IMR-90 (cell line): ENCODE measurements around the gene RUFY4. TPM values are rescaled to one million over a fixed set of nuclear protein-coding genes. Genes with fewer than 3 reads are reported as not detected.

Experiments used
- ATAC-seq: fragments of 200-7000 bp; cut with Tn5 transposase; 2 replicates; pipeline ENCODE4 v1.9.1; 2020; ENCODE audit warnings: low read depth, mild to moderate bottlenecking, moderate library complexity
- BruUV-seq: library from RNA; stranded (reverse); fragments of 400-500 nt; replicated peaks from 2 replicates; lab custom pipeline; 2021; lab: Mats Ljungman, UMichigan
- CTCF ChIA-PET: fragments of 300-600 bp; formaldehyde crosslinking; extraction: SDS; loops from one replicate; lab custom pipeline; 2021; ENCODE audit warnings: antibody characterized with exemption; lab: Yijun Ruan, JAX
- POLR2A ChIA-PET: fragments of 300-600 bp; sonication (Branson Sonifier 250); formaldehyde crosslinking; loops from one replicate; lab custom pipeline; 2022; ENCODE audit warnings: antibody characterized with exemption; ENCODE audit not compliant: unreplicated experiment; lab: Charles Lee
- DNase-seq: peaks from one replicate; pipeline ENCODE4 v3.0.0; 2013
- H2AFZ ChIP-seq: replicated peaks from 2 replicates; pipeline ENCODE3; 2013; ENCODE audit warnings: low read length, mild to moderate bottlenecking; ENCODE audit not compliant: poor library complexity
- H2AK5ac ChIP-seq: 2 replicates; pipeline ENCODE4 v1.6.1; 2013; ENCODE audit warnings: low read depth, low read length, inconsistent platforms
- H2AK9ac ChIP-seq: replicated peaks from 2 replicates; pipeline ENCODE3; 2013; ENCODE audit warnings: mild to moderate bottlenecking, low read depth, low read length, moderate library complexity; ENCODE audit not compliant: poor library complexity
- H2BK120ac ChIP-seq: 2 replicates; pipeline ENCODE4 v1.6.1; 2013; ENCODE audit warnings: low read depth, low read length, inconsistent platforms
- H2BK15ac ChIP-seq: 3 replicates; pipeline ENCODE4 v1.6.1; 2013; ENCODE audit warnings: low read depth, low read length, inconsistent platforms
- H2BK20ac ChIP-seq: 2 replicates; pipeline ENCODE4 v1.6.1; 2013; ENCODE audit warnings: low read depth, mild to moderate bottlenecking, inconsistent platforms, low read length, moderate library complexity
- H2BK5ac ChIP-seq: 2 replicates; pipeline ENCODE4 v1.6.1; 2013; ENCODE audit warnings: mild to moderate bottlenecking, low read depth, low read length, inconsistent platforms; ENCODE audit not compliant: poor library complexity, severe bottlenecking
- H3K14ac ChIP-seq: replicated peaks from 2 replicates; pipeline ENCODE4 v1.6.1; 2013; ENCODE audit warnings: low read depth, low read length, inconsistent platforms
- H3K18ac ChIP-seq: 2 replicates; pipeline ENCODE4 v1.6.1; 2013; ENCODE audit warnings: low read depth, low read length, control low read depth
- H3K23ac ChIP-seq: 2 replicates; pipeline ENCODE4 v1.6.1; 2013; ENCODE audit warnings: low read depth, low read length, inconsistent platforms
- H3K27ac ChIP-seq: 2 replicates; pipeline ENCODE4 v1.5.1; 2013; ENCODE audit warnings: mild to moderate bottlenecking, control low read depth, low read length; ENCODE audit not compliant: insufficient read depth
- H3K27me3 ChIP-seq: 2 replicates; pipeline ENCODE4 v1.6.1; 2013; ENCODE audit warnings: low read length; ENCODE audit not compliant: control insufficient read depth, insufficient read depth
- H3K36me3 ChIP-seq: 2 replicates; pipeline ENCODE4 v1.6.1; 2013; ENCODE audit warnings: low read length, mixed read lengths; ENCODE audit not compliant: control insufficient read depth, insufficient read depth
- H3K4ac ChIP-seq: 2 replicates; pipeline ENCODE4 v1.6.1; 2013; ENCODE audit warnings: low read depth, low read length, inconsistent platforms
- H3K4me1 ChIP-seq: 2 replicates; pipeline ENCODE4 v1.6.1; 2013; ENCODE audit warnings: low read length, mixed read lengths; ENCODE audit not compliant: control insufficient read depth, insufficient read depth
- H3K4me2 ChIP-seq: 2 replicates; pipeline ENCODE4 v1.6.1; 2013; ENCODE audit warnings: low read depth, mild to moderate bottlenecking, control low read depth, low read length, moderate library complexity
- H3K4me3 ChIP-seq: 2 replicates; pipeline ENCODE4 v1.5.1; 2013; ENCODE audit warnings: low read depth, mild to moderate bottlenecking, control low read depth, low read length, moderate library complexity; ENCODE audit not compliant: insufficient read depth
- H3K56ac ChIP-seq: 2 replicates; pipeline ENCODE4 v1.6.1; 2013; ENCODE audit warnings: low read length, inconsistent platforms; ENCODE audit not compliant: insufficient read depth; ENCODE audit errors: extremely low read depth
- H3K79me1 ChIP-seq, 2 experiments: 2 replicates each; pipeline ENCODE4 v1.6.1; 2013; ENCODE audit warnings: low read length in 2 of 2, inconsistent platforms in 1 of 2, low read depth in 1 of 2
- H3K9ac ChIP-seq: 2 replicates; pipeline ENCODE4 v1.6.1; 2013; ENCODE audit warnings: low read depth, low read length, control low read depth
- H3K9me1 ChIP-seq: 2 replicates; pipeline ENCODE4 v1.6.1; 2013; ENCODE audit warnings: low read length, inconsistent platforms; ENCODE audit not compliant: insufficient read depth
- H3K9me3 ChIP-seq: 2 replicates; pipeline ENCODE4 v1.6.1; 2013; ENCODE audit warnings: low read length; ENCODE audit not compliant: control insufficient read depth, insufficient read depth
- H4K20me1 ChIP-seq: 2 replicates; pipeline ENCODE4 v1.6.1; 2013; ENCODE audit warnings: low read length, inconsistent platforms; ENCODE audit not compliant: insufficient read depth
- H4K5ac ChIP-seq: 2 replicates; pipeline ENCODE4 v1.6.1; 2013; ENCODE audit warnings: mild to moderate bottlenecking, low read depth, low read length, control low read depth
- H4K8ac ChIP-seq, 2 experiments: 2 replicates each; pipeline ENCODE4 v1.6.1; 2013; ENCODE audit warnings: low read depth in 2 of 2, low read length in 2 of 2, control low read depth in 1 of 2, inconsistent platforms in 1 of 2
- H4K91ac ChIP-seq: 2 replicates; pipeline ENCODE4 v1.6.1; 2013; ENCODE audit warnings: low read depth, low read length, inconsistent platforms; ENCODE audit not compliant: insufficient read depth
- FOS ChIP-seq: fragments of 150-350 bp; IDR thresholded peaks from 2 replicates; pipeline ENCODE4 v1.6.1; 2016; ENCODE audit warnings: low read depth, low read length
- MAZ ChIP-seq: IDR thresholded peaks from 2 replicates; pipeline ENCODE4 v1.6.1; 2012; ENCODE audit warnings: low read depth, mild to moderate bottlenecking, low read length, improper control_type of control experiment, moderate library complexity, borderline replicate concordance
- MXI1 ChIP-seq: IDR thresholded peaks from 2 replicates; pipeline ENCODE4 v1.6.1; 2012; ENCODE audit warnings: low read depth, mild to moderate bottlenecking, low read length, moderate library complexity, borderline replicate concordance
- RCOR1 ChIP-seq: IDR thresholded peaks from 2 replicates; pipeline ENCODE4 v1.6.1; 2012; ENCODE audit warnings: mild to moderate bottlenecking, low read length, improper control_type of control experiment; ENCODE audit not compliant: insufficient replicate concordance
- SMC3 ChIP-seq: fragments of 150-350 bp; IDR thresholded peaks from 2 replicates; pipeline ENCODE4 v1.6.1; 2016; ENCODE audit warnings: low read depth, mild to moderate bottlenecking, antibody characterized with exemption, low read length, moderate library complexity
- USF2 ChIP-seq: fragments of 150-350 bp; IDR thresholded peaks from 2 replicates; pipeline ENCODE4 v1.6.1; 2017; ENCODE audit warnings: mild to moderate bottlenecking, antibody characterized with exemption, low read length, low read depth
- WGBS, 2 experiments: methylation state at CpG; one replicate each; pipeline versions ENCODE4 v1.1.5 to v1.1.7; 2013; ENCODE audit warnings: missing lambda C conversion rate in 2 of 2; ENCODE audit not compliant: insufficient read length in 1 of 2; ENCODE audit errors: extremely low coverage in 2 of 2; 5-methylcytosine and 5-hydroxymethylcytosine counted together
- dilution Hi-C: fragments of 300-500 bp; cut with HindIII; formaldehyde crosslinking; loops from one replicate; pipeline ENCODE4 v1.14.3; 2018; ENCODE audit warnings: low sequenced_read_pairs; ENCODE audit not compliant: unreplicated experiment
- in situ Hi-C: fragments of 300-500 bp; cut with MboI; formaldehyde crosslinking; loops from 3 replicates; pipeline ENCODE4 v1.14.3; 2019; ENCODE audit warnings: low sequenced_read_pairs, inconsistent platforms, mixed read lengths
- intact Hi-C: fragments of 100-400 bp; cut with micrococcal nuclease; formaldehyde crosslinking; loops from 2 replicates; pipeline ENCODE4 v1.10.0; 2022
- polyA plus RNA-seq, 3 experiments: library from polyadenylated mRNA; depleted of rRNA; stranded (reverse); fragments of >200 nt; gene quantifications; 2 replicates each; pipeline ENCODE4 v1.2.3, GENCODE V29; 2012; ENCODE audit warnings: low replicate concordance in 1 of 3
- total RNA-seq: library from RNA; depleted of rRNA; stranded (reverse); fragments of >200 nt; gene quantifications from 2 replicates; pipeline ENCODE4 v1.2.3, GENCODE V29; 2012

RUFY4 gene
- total and polyA plus RNA-seq, 2 of the 4 experiments (the other 2 are of a cell fraction) = not detected

- in situ Hi-C loops = no loop called here
- H4K91ac ChIP-seq = no peak overlapping the region
- no peak overlapping the region for H4K5ac ChIP-seq
- no peak overlapping the region for H2BK120ac ChIP-seq
- ChIA-PET POLR2A (no interaction called here), CTCF (no interaction called here)
- no peaks in the 10 kb centered on the region for H3K79me1 ChIP-seq
- no peaks in the 10 kb centered on the region for H3K36me3 ChIP-seq
- TF ChIP-seq USF2 (no peak), MAZ (no peak), SMC3 (no peak), FOS (no peak), RCOR1 (no peak), MXI1 (no peak)
- 0 out of 2 replicates have a peak, but pooled peaks cover 2% of the 10 kb centered on the region for H3K4me1 ChIP-seq
- H3K9me3 ChIP-seq = no peaks in the 10 kb centered on the region
- dilution Hi-C loops = no loop called here
- H3K27me3 ChIP-seq = peaks cover 19% of the 10 kb centered on the region
- H3K23ac ChIP-seq = no peak overlapping the region
- H2BK15ac ChIP-seq = no peak overlapping the region
- ATAC-seq (no peak), DNase-seq (no peak)
- H4K20me1 ChIP-seq = no peaks in the 10 kb centered on the region
- no peak overlapping the region for H3K4ac ChIP-seq
- H2BK20ac ChIP-seq = no peak overlapping the region
- H3K9ac ChIP-seq = no peak overlapping the region
- H3K56ac ChIP-seq = no peak overlapping the region
- no peak overlapping the region for H3K27ac ChIP-seq
- H3K4me2 ChIP-seq = no peak overlapping the region
- 93% methylated on average over 3 of the region's 5 CpGs; no CpG with 5 or more reads in 1 of the 2 experiments for WGBS, 2 experiments
- H3K9me1 ChIP-seq = no peaks in the 10 kb centered on the region
- no TSS peak for BruUV-seq
- no peak overlapping the region for H3K4me3 ChIP-seq
- no peak overlapping the region for H2AK9ac ChIP-seq
- no peak overlapping the region for H3K14ac ChIP-seq
- H2AK5ac ChIP-seq = no peak overlapping the region
- H3K18ac ChIP-seq = no peak overlapping the region
- no peak overlapping the region for H4K8ac ChIP-seq
- no peak overlapping the region for H2AFZ ChIP-seq
- intact Hi-C loops = no loop called here
- no peak overlapping the region for H2BK5ac ChIP-seq
Observed at GRCh38 chr2:218020281-218020680, 48.8 kb upstream of the RUFY4 start.
